Thoracic aorta (tissue), 2 donors: Measurements from ENCODE around the gene TTC31. TPM values are rescaled to one million over a fixed set of nuclear protein-coding genes. Genes with fewer than 3 reads are reported as not detected.
A peak's percentile ranks its signal among the peaks of the same experiment; 100 is the strongest.

Source experiments
- ATAC-seq: fragments of 150-250 bp; one replicate; pipeline ENCODE4 v1.8.0; 2017; ENCODE audit warnings: low read depth; ENCODE audit not compliant: insufficient number of reproducible peaks, low FRiP score
- DNase-seq: peaks from one replicate; pipeline ENCODE4 v3.0.0-alpha.2; 2020; ENCODE audit warnings: low spot score
- H3K27ac ChIP-seq, 2 donors: fragments of 200-600 bp; sonication (generic); 1 replicate in 1 of 2; 2 replicates in 1 of 2; pipeline ENCODE4 v1.5.1; 2016; ENCODE audit warnings: mild to moderate bottlenecking in 2 of 2, moderate library complexity in 2 of 2
- H3K27me3 ChIP-seq: fragments of 200-600 bp; sonication (generic); replicated peaks from 2 replicates; pipeline ENCODE4 v1.6.0; 2016; ENCODE audit warnings: mild to moderate bottlenecking; ENCODE audit not compliant: insufficient read depth
- H3K36me3 ChIP-seq: fragments of 200-600 bp; sonication (generic); one replicate; pipeline ENCODE4 v1.5.1; 2016
- H3K4me1 ChIP-seq, 2 donors: fragments of 200-600 bp; sonication (generic); 1 replicate in 1 of 2; 2 replicates in 1 of 2; pipeline versions ENCODE4 v1.5.1 to v1.6.0; 2016; ENCODE audit warnings: low read depth in 2 of 2, mild to moderate bottlenecking in 1 of 2; ENCODE audit not compliant: control insufficient read depth in 1 of 2
- H3K4me3 ChIP-seq: fragments of 200-600 bp; sonication (generic); 2 replicates; pipeline ENCODE4 v1.5.1; 2016; ENCODE audit warnings: mild to moderate bottlenecking
- H3K9me3 ChIP-seq: fragments of 200-600 bp; sonication (generic); 2 replicates; pipeline ENCODE4 v1.5.1; 2016
- CTCF ChIP-seq: fragments of 200-600 bp; sonication (generic); IDR thresholded peaks from one replicate; pipeline ENCODE4 v1.5.1; 2019; ENCODE audit warnings: antibody characterized with exemption
- total RNA-seq, 2 donors: library from RNA; depleted of rRNA; stranded (reverse); fragments of >200 nt; gene quantifications; one replicate each; pipeline versions ENCODE4 v1.1.0 to v1.2.3, GENCODE V29; 2016

The TTC31 gene
- total RNA-seq, 2 donors from 2014 or later, result 37.9 to 38.9 TPM

GRCh38 chr2:74500578-74500946 lies 17.7 kb downstream of the TTC31 start:
- DNase-seq, result no peak
- H3K9me3 ChIP-seq, result no peaks in the 10 kb centered on the region

GRCh38 chr2:74501335-74502071 lies 18.6 kb downstream of the TTC31 start:
- H3K27me3 ChIP-seq, result peaks cover 6% of the 10 kb centered on the region
- H3K36me3 ChIP-seq, result peaks cover 16% of the 10 kb centered on the region
- ATAC-seq (no peak), DNase-seq (no peak)
- H3K27ac ChIP-seq, result no peak overlapping the region
- no peak overlapping the region for H3K4me3 ChIP-seq
- no peaks in the 10 kb centered on the region for H3K9me3 ChIP-seq
- no peak for TF ChIP-seq CTCF
- peaks cover 21 to 53% of the 10 kb centered on the region in 2 donors for H3K4me1 ChIP-seq

More at GRCh38 chr2:74500578-74500946, 17.7 kb downstream of the TTC31 start:
- no peak for TF ChIP-seq CTCF
- no peak for ATAC-seq
- H3K27me3 ChIP-seq, result peaks cover 6% of the 10 kb centered on the region
- H3K36me3 ChIP-seq, result peaks cover 11% of the 10 kb centered on the region
- H3K27ac ChIP-seq, result no peak overlapping the region
- H3K4me1 ChIP-seq, result peaks cover 16 to 43% of the 10 kb centered on the region in 2 donors
- no peak overlapping the region for H3K4me3 ChIP-seq

GRCh38 chr2:74502147-74502719 lies 19.4 kb downstream of the TTC31 start:
- TF ChIP-seq CTCF, result no peak
- Histone ChIP-seq H3K9me3 (no peaks in the 10 kb centered on the region), H3K36me3 (peaks cover 16% of the 10 kb centered on the region), H3K27me3 (peaks cover 6% of the 10 kb centered on the region), H3K4me1 (peaks cover 25 to 57% of the 10 kb centered on the region in 2 donors), H3K27ac (no peak overlapping the region), H3K4me3 (peak overlapping the region; percentile 80)
- ATAC-seq, result no peak
- no peak for DNase-seq

GRCh38 chr2:74502720-74503505 lies 20.0 kb downstream of the TTC31 start:
- TF ChIP-seq CTCF, result no peak
- Histone ChIP-seq H3K27me3 (peaks cover 6% of the 10 kb centered on the region), H3K4me1 (peaks cover 21 to 52% of the 10 kb centered on the region in 2 donors), H3K27ac (peak overlapping the region in 1 of 2 donors; percentile 32), H3K9me3 (no peaks in the 10 kb centered on the region), H3K36me3 (peaks cover 16% of the 10 kb centered on the region), H3K4me3 (peak overlapping the region; percentile 80)
- no peak for ATAC-seq
- no peak for DNase-seq
